NCI-H345 treated with DMSO at 0.1 percent for 48 hours (cell line): ENCODE measurements around the gene NMD3.
"Not testable (repeated sequence)": the region's sequence is repeated elsewhere in the genome, so short reads cannot be mapped to it uniquely, and the experiment has no call there.

Source experiments
- DNase-seq: peaks from one replicate; lab custom pipeline; 2025; ENCODE audit not compliant: unreplicated experiment; lab: John Stamatoyannopoulos, UW

The NMD3 gene

DNA sequence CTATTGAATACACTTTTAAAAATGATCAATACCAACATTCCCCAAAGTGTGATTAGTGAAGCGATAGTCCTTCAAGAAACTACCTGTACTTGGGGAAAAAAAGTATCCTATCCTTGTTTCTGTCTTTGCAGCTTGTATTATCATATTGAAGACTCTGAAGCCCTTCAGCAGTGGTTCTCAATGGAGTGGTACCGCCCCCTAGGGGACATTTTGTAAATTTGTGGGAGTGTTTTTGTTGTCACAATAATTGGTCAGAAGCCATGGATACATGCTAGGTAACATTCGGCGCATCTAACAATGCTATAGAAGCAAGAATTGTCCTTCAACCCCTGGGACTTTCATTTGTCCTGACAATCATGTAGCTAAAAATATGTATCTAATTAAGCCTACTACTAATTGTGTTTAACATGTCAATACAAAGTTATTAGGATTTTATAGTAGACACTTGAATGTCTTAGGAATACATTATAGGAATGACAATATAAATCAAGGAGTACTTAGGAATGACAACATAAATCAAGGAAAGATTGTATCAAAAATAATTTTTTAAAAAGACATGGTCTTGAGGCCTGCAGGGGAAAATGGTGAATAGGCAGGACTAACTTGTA is 53.7 kb downstream of the NMD3 start:
- peak; percentile 7 for DNase-seq

DNA sequence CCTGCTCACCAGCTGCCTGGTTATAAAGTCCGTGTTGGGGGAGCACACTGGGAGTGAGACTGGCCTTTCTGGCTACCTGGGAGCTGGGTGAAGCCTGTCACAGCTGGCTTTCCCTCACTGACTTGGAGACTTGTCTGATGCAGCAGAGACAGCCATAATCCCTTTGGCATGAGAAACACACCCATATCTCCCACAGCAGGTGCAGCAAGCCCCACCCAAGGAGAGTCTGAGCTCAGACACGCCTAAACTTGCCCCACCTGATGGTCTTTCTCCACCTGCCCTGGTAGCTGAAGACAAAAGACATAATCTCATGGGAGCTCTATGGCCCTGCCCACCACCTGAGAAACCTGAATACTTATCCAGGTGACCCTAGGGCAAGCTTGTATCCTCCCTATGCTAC is 54.8 kb downstream of the NMD3 start:
- DNase-seq, result peak; percentile 88

DNA sequence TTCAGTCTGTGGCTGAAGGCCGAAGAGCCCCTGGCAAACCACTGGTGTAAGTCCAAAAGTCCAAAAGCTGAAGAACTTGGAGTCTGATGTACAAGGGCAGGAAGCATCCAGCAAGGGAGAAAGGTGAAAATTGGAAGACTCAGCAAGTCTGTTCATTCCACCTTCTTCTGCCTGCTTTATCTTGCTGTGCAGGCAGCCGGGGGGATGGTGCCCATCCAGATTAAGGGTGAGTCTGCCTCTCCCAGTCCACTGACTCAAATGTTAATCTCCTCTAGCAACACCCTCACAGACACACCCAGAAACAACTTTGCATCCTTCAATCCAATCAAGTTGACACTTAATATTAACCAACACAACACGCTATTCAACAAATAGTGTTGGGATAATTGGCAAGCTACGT is 61.3 kb downstream of the NMD3 start:
- DNase-seq, result not testable (repeated sequence)

DNA sequence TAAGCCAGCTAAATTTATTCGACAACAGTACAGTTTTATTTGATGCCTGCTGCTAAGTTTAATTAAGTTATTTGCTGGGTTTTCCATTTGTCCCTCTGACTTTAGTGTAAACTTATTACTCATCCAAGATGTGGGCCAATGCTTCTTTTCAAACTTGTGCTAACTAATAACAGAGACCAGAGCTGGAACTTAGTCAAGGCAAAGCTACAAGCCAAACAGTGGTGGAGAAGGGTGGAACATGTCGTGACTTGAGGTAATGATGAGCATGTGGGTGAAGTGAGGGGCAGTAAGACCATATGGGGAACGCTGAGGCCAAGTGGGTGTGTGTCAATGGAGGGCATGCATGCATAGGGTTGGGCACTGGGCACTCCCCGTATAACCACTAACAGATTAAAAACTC is 63.9 kb downstream of the NMD3 start:
- DNase-seq, result no peak

DNA sequence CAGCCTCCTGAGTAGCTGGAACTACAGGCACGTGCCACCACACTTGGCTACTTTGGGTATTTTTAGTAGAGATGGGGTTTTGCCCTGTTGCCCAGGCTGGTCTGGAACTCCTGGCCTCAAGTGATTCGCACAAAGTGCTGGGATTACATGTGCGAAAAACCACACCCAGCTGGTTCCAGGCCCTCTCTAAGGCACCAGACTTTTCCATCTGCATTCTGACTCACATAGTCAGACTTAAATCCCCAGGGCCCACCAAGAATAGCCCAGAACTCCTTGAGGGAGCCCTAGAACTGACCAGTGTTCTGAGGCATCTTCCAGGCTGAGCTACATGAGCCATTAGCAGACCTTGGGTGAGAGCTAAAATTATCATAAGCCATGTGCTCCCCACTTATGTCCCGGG is 68.1 kb downstream of the NMD3 start:
- no peak for DNase-seq

DNA sequence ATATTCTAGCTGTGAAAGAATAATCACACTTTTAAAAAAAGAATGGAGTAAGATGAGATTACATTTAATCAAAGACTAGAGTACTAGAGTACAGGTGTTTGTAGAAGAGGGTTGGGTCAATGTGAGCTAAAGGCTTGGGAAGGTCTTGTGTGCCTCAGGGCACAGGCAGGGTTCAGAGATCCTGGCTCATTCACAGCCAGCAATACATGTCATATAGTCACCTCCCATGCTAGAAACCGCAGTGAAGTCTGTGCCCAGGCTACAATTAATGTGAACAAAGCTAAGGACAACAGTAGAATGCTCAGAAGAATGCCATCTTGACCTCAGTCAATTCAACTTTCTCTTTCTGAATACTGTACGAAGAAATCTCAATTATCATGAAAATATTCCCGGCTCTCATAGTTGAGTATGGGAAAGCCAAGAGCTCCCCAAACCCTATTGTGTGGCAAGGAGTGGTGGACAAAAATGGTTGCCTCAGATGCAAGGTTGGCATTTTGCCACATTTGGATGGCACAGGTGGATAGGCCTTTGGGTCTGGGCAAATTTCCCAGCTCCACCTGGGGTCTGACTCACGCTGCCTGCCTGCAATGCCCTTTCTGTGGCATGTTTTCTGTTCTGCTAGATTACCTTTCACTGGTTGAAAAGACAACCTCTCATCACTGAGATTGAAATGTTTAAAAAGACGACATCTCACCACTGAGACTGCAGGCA is 70.2 kb downstream of the NMD3 start:
- peak; percentile 85 for DNase-seq

DNA sequence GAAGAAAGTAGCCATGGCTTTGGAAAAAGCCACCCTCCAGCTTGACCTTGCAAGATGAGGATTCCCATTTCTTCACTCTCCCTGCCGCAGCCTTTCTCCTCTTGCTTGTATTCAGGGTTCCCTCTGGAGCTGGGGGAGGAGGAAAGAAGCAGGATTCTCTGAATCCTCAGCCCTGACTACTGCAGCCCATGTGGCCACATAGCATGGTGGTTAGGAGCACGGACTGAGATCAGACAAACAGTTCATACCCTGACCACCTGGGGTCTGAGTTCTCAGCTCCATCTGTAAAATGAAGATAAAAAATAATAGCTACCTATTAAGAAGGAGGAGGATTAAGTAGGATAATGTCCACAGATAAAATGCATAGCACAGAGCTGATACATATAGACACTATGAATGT is 72.3 kb downstream of the NMD3 start:
- DNase-seq, result no peak

DNA sequence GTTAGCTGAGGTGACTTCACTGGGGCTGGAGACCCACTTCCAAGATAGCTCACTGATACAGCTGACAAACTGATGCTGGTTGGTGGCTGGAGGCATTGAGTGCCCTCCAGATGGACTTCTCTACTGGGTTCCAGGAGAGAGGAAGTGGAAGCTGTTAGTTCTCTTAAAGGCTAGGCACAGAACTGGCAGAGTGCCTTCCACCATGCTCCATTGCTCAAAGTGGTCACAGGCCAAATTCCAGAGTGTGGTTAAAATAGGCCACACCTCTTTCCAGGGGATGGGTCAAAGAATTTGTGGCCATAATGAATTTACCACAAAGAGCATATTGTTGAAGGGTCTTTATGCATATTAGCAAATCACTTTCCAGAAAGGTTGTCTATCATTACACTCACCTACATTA is 74.2 kb downstream of the NMD3 start:
- no peak for DNase-seq

DNA sequence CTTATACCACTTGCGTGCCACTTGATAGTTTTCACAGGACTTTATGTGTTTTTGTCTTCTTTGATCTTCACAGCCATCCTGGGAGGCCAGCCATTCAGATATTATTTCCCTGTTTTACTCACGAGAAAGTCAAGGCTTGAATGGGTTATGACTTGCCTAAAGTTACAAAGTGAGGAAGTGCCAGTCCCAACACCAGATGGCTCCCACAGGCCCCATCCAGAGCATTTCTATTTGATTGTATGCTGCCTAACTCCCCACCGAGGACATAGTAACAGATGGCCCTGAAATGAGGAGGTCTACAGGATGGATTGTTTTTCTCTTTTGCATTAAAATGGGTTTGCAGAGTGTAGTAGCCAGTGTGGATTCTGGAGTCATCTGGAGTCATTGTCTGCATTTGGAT is 75.7 kb downstream of the NMD3 start:
- no peak for DNase-seq
